Suprapubic skin (tissue), 4 donors: ENCODE measurements around the gene LEFTY1. TPM values are rescaled to one million over a fixed set of nuclear protein-coding genes. Genes with fewer than 3 reads are reported as not detected.

ENCODE experiments used
- DNase-seq, 2 donors: peaks; one replicate each; pipeline ENCODE4 v3.0.0-alpha.2; 2019; ENCODE audit warnings: low spot score in 2 of 2
- H3K27ac ChIP-seq: fragments of 200-600 bp; sonication (generic); one replicate; pipeline ENCODE4 v1.5.1; 2019
- H3K27me3 ChIP-seq: fragments of 200-600 bp; sonication (generic); one replicate; pipeline ENCODE4 v1.5.1; 2019
- H3K36me3 ChIP-seq: fragments of 200-600 bp; sonication (generic); one replicate; pipeline ENCODE4 v1.5.1; 2019
- H3K4me1 ChIP-seq: fragments of 200-600 bp; sonication (generic); one replicate; pipeline ENCODE4 v1.5.1; 2019
- H3K4me3 ChIP-seq: fragments of 200-600 bp; sonication (generic); one replicate; pipeline ENCODE4 v1.5.1; 2019; ENCODE audit warnings: mild to moderate bottlenecking
- H3K9me3 ChIP-seq: fragments of 200-600 bp; sonication (generic); one replicate; pipeline ENCODE4 v1.5.1; 2019
- EP300 ChIP-seq: sonication (generic); formaldehyde crosslinking; IDR thresholded peaks from one replicate; pipeline ENCODE4 v1.6.1; 2017; ENCODE audit warnings: antibody characterized with exemption
- POLR2A ChIP-seq, 2 donors: fragments of 450-650 bp; IDR thresholded peaks; one replicate each; pipeline ENCODE4 v1.6.1; 2017; ENCODE audit warnings: antibody characterized with exemption in 2 of 2, mild to moderate bottlenecking in 2 of 2, moderate library complexity in 2 of 2
- POLR2AphosphoS5 ChIP-seq, 3 donors: sonication (generic); formaldehyde crosslinking; IDR thresholded peaks; one replicate each; pipeline ENCODE4 v1.6.1; 2017; ENCODE audit warnings: antibody characterized with exemption in 3 of 3
- WGBS: methylation state at CpG from one replicate; pipeline ENCODE4 v1.1.5; 2018; 5-methylcytosine and 5-hydroxymethylcytosine counted together
- total RNA-seq, 4 donors: library from RNA; depleted of rRNA; stranded (reverse); fragments of >200 nt; gene quantifications; one replicate each; pipeline ENCODE4 v1.1.0, GENCODE V29; 2016
- TF ChIP-seq, protein P1 (sequence below), 2 donors: fragments of 200-600 bp in 1 of 2; fragments of 450-650 bp in 1 of 2; sonication (generic) in 1 of 2; IDR thresholded peaks; one replicate each; pipeline ENCODE4 v1.5.1; 2016 to 2019; ENCODE audit warnings: antibody characterized with exemption in 2 of 2, mild to moderate bottlenecking in 1 of 2, moderate library complexity in 1 of 2

Gene LEFTY1
- total RNA-seq, 4 donors from 2014 or later, result not detected

DNA sequence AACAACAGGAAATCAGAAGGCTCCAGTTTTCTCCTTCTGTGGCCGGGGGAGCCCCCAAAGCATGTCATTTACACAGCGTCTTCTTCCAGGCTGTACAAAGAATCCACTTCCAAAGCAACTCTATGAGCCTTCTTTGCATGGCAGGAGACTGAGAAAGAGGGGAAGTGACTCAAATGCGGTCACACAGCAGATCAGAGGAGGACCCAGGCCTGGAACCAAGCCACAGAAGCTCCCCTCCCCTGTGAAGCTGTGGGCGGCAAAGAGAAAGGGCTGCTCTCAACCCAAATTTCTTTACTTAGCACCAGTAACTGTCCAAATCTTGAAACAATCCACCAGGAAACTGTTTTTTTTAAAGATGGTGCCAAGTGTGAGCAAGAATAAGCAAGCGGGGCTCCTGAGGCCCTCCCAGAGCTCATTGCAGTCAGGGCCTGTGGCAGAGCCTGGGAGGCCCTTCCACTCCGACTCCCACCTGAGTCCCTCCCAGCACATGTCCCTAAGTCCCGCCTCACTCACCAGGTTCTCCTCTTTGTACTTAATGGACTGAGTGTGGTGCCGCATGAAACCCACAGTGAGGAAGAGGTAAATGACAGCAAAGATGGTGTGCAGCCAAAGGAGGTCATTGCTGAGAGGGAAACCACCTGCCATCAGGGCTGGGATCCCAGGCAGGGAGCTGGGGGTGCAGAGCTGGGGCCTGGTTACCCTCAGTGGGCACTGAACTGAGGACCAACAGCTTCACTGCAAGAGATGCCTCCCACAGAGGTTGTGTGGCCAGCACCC, 22.7 kb downstream of the LEFTY1 start:
- H3K36me3 ChIP-seq, result peaks cover 99% of the 10 kb centered on the region
- WGBS, result 71% methylated on average over 6 of the region's 8 CpGs

DNA sequence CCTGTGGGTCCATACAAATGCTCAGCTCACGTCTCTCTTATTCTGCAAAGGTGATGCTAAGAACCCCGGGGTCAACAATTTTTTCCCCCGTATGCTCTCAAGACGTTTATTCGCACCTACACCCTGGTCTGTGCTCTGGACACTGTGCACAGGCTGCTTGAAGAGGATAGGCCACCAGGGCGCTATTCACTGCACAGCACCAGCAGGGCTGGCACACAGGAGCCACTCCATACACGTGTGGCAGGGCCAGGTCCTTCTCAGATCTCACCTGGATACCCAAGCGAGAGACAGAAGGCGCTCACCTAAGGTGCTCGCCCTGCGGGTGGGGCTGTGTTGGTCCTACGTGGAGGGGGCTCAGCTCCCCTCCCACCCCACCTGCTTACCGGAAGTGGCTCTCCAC, 23.4 kb downstream of the LEFTY1 start:
- Histone ChIP-seq H3K36me3 (peaks cover 99% of the 10 kb centered on the region), H3K27ac (no peak overlapping the region), H3K9me3 (no peaks in the 10 kb centered on the region), H3K4me3 (no peak overlapping the region), H3K27me3 (no peaks in the 10 kb centered on the region), H3K4me1 (no peaks in the 10 kb centered on the region)
- 77% methylated on average over 9 of the region's 13 CpGs for WGBS
- TF ChIP-seq, protein P1, sequence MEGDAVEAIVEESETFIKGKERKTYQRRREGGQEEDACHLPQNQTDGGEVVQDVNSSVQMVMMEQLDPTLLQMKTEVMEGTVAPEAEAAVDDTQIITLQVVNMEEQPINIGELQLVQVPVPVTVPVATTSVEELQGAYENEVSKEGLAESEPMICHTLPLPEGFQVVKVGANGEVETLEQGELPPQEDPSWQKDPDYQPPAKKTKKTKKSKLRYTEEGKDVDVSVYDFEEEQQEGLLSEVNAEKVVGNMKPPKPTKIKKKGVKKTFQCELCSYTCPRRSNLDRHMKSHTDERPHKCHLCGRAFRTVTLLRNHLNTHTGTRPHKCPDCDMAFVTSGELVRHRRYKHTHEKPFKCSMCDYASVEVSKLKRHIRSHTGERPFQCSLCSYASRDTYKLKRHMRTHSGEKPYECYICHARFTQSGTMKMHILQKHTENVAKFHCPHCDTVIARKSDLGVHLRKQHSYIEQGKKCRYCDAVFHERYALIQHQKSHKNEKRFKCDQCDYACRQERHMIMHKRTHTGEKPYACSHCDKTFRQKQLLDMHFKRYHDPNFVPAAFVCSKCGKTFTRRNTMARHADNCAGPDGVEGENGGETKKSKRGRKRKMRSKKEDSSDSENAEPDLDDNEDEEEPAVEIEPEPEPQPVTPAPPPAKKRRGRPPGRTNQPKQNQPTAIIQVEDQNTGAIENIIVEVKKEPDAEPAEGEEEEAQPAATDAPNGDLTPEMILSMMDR (IDR thresholded peaks at IDR 0.05), result no peak
- TF ChIP-seq POLR2A (IDR thresholded peaks at IDR 0.05) (no peak), EP300 (no peak), POLR2AphosphoS5 (IDR thresholded peaks at IDR 0.05) (no peak)
- no peak for DNase-seq

More for the DNA sequence above, 22.7 kb downstream of the LEFTY1 start:
- Histone ChIP-seq H3K27ac (no peak overlapping the region), H3K4me3 (no peak overlapping the region), H3K4me1 (no peaks in the 10 kb centered on the region), H3K9me3 (no peaks in the 10 kb centered on the region), H3K27me3 (no peaks in the 10 kb centered on the region)
- no peak for TF ChIP-seq POLR2A (IDR thresholded peaks at IDR 0.05)
- TF ChIP-seq EP300, result no peak
- TF ChIP-seq, protein P1 (IDR thresholded peaks at IDR 0.05), result no peak
- no peak for TF ChIP-seq POLR2AphosphoS5 (IDR thresholded peaks at IDR 0.05)
- no peak for DNase-seq

DNA sequence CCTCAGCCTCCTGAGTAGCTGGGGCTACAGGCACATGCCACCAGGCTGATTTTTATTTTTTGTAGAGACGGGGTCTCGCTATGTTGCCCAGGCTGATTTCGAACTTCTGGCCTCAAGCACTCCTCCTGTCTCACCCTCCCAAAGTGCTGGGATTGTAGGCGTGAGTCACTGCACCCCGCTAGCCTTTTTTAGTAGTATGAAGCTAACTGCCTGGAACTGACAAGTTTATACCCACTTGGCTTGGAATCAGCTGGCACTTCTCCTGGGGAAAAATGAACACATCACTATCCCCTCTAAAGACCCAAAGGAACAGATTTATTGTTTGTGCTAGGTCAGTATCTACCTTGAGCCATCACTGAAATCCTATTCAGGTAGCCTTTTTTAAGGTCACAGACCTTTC, 25.8 kb downstream of the LEFTY1 start:
- Histone ChIP-seq H3K4me3 (no peak overlapping the region), H3K36me3 (peaks cover 98% of the 10 kb centered on the region), H3K9me3 (no peaks in the 10 kb centered on the region), H3K4me1 (no peaks in the 10 kb centered on the region), H3K27ac (no peak overlapping the region), H3K27me3 (no peaks in the 10 kb centered on the region)
- TF ChIP-seq POLR2AphosphoS5 (IDR thresholded peaks at IDR 0.05) (no peak), POLR2A (IDR thresholded peaks at IDR 0.05) (no peak), EP300 (no peak)
- TF ChIP-seq, protein P1 (IDR thresholded peaks at IDR 0.05), result no peak
- DNase-seq, result no peak
- 86% methylated on average over 5 of the region's 5 CpGs for WGBS

DNA sequence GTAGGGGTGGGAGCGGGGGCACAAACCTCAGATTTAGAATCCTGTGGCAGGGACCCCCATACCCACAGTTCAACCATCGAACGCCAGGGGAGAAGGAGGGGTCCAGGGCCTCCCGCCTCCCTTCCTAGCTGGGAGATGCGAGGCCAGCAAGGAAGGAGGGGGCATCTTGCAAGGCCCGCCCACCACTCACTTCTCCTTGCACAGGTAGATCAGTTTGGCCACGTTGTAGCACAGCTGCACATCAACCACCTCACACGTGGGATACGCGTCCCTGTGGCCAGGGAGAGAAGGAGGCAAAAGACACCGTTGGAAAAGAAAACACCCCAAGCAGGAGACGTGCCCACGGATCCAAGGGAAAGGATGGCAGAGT, 26.4 kb downstream of the LEFTY1 start:
- Histone ChIP-seq H3K4me3 (no peak overlapping the region), H3K4me1 (no peaks in the 10 kb centered on the region), H3K27ac (no peak overlapping the region), H3K9me3 (no peaks in the 10 kb centered on the region), H3K27me3 (no peaks in the 10 kb centered on the region), H3K36me3 (peaks cover 97% of the 10 kb centered on the region)
- whole genome bisulfite sequencing, result 80% methylated on average over 11 of the region's 13 CpGs
- TF ChIP-seq POLR2AphosphoS5 (IDR thresholded peaks at IDR 0.05) (no peak), POLR2A (IDR thresholded peaks at IDR 0.05) (no peak), EP300 (no peak)
- TF ChIP-seq, protein P1 (IDR thresholded peaks at IDR 0.05), result no peak
- DNase-seq, result no peak

DNA sequence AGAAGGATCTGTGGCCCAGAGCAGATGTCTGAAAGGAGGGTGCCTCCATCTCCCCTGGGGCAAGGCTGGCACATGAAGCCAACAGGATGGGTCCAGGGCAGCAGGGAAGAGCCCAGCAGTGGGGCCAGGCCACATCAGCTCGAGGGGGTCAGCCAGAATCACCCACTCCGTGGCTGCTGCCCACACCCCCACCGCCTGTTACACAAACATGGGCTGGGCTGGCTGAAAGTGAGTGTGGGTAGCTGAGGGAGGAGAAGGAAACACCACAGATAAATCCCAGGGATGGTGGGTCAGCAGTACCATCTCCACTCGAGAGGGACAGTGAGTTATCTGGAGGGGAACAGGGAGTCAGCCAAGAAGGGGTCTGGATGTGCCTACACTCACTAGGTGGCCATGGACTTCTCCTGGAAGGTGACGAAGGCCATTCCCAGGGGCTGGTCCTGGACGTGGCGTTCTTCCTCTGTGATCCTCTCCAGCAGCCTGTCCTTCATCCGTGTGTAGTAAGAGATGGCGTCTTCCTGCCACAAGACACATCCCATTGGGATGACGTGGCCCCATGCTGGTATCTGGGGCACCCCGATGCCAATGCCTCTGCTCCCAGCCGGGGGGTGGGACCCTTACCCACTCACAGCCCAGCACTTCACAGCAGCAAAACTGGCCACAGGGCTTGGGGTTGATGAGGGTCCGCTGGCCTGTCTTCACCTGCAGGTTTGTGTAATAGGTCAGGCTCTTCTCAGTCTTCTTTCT, 26.9 kb downstream of the LEFTY1 start:
- no peak overlapping the region for H3K27ac ChIP-seq
- TF ChIP-seq, protein P1 (IDR thresholded peaks at IDR 0.05), result no peak
- TF ChIP-seq EP300, result no peak
- no peak for TF ChIP-seq POLR2A (IDR thresholded peaks at IDR 0.05)
- no peak for TF ChIP-seq POLR2AphosphoS5 (IDR thresholded peaks at IDR 0.05)
- no peaks in the 10 kb centered on the region for H3K27me3 ChIP-seq
- no peaks in the 10 kb centered on the region for H3K4me1 ChIP-seq
- H3K36me3 ChIP-seq, result peaks cover 97% of the 10 kb centered on the region
- no peak for DNase-seq
- H3K4me3 ChIP-seq, result no peak overlapping the region
- 90% methylated on average over 5 of the region's 13 CpGs for WGBS
- H3K9me3 ChIP-seq, result no peaks in the 10 kb centered on the region
